GM18870 (cell line): Measurements from ENCODE around the gene BMERB1.
"Not testable (repeated sequence)": the region's sequence is repeated elsewhere in the genome, so short reads cannot be mapped to it uniquely, and the experiment has no call there.

Experiments
- ATAC-seq: cut with Tn5 transposase; IDR thresholded peaks from one replicate; pipeline ENCODE4 v1.9.1; 2021; ENCODE audit warnings: moderate library complexity; ENCODE audit not compliant: unreplicated experiment

The BMERB1 gene

GRCh38 chr16:15422222-15422621 is 12.2 kb upstream of the BMERB1 start:
- ATAC-seq: no peak

GRCh38 chr16:15425861-15426260 is 8.5 kb upstream of the BMERB1 start:
- no peak for ATAC-seq

GRCh38 chr16:15426796-15427195 is 7.6 kb upstream of the BMERB1 start:
- no peak for ATAC-seq

GRCh38 chr16:15427648-15428239 is 6.6 kb upstream of the BMERB1 start:
- no peak for ATAC-seq

- ATAC-seq: not testable (repeated sequence)
These were observed 3.5 kb upstream of the BMERB1 start for GRCh38 chr16:15430884-15431283.

GRCh38 chr16:15434079-15434424 is 336 bp upstream of the BMERB1 start:
- no peak for ATAC-seq

- ATAC-seq: no peak
These were observed 952 bp downstream of the BMERB1 start for GRCh38 chr16:15435216-15435864.

GRCh38 chr16:15439102-15439501 is 4.7 kb downstream of the BMERB1 start:
- no peak for ATAC-seq

- ATAC-seq: no peak
These were observed 5.1 kb downstream of the BMERB1 start for GRCh38 chr16:15439521-15439920.

GRCh38 chr16:15440852-15441251 is 6.5 kb downstream of the BMERB1 start:
- ATAC-seq: no peak

GRCh38 chr16:15442140-15442539 is 7.8 kb downstream of the BMERB1 start:
- ATAC-seq: not testable (repeated sequence)

GRCh38 chr16:15443753-15444152 is 9.4 kb downstream of the BMERB1 start:
- ATAC-seq: no peak

- no peak for ATAC-seq
These were observed 9.9 kb downstream of the BMERB1 start for GRCh38 chr16:15444264-15444663.

- ATAC-seq: no peak
These were observed 11.1 kb downstream of the BMERB1 start for GRCh38 chr16:15445450-15445849.

- ATAC-seq: no peak
These were observed 12.5 kb downstream of the BMERB1 start for GRCh38 chr16:15446901-15447300.

GRCh38 chr16:15450624-15451023 is 16.2 kb downstream of the BMERB1 start:
- ATAC-seq: no peak

- ATAC-seq: no peak
These were observed 16.8 kb downstream of the BMERB1 start for GRCh38 chr16:15451098-15451731.

GRCh38 chr16:15452246-15452855 is 18.0 kb downstream of the BMERB1 start:
- no peak for ATAC-seq

GRCh38 chr16:15453296-15453695 is 18.9 kb downstream of the BMERB1 start:
- ATAC-seq: not testable (repeated sequence)

- not testable (repeated sequence) for ATAC-seq
These were observed 20.5 kb downstream of the BMERB1 start for GRCh38 chr16:15454933-15455332.

GRCh38 chr16:15457400-15457799 is 23.0 kb downstream of the BMERB1 start:
- no peak for ATAC-seq

- no peak for ATAC-seq
These were observed 23.6 kb downstream of the BMERB1 start for GRCh38 chr16:15457958-15458357.
